TTC549 (cell line): ENCODE measurements around the gene NUP214.

Experiments
- FAIRE-seq: peaks from 2 replicates; lab custom pipeline; 2012; peaks lifted over from hg19 to GRCh38; lab: Jason Lieb, UNC

Gene NUP214

GRCh38 chr9:131125288-131126058 is at the start of gene NUP214:
Gene NUP214, plus strand, starts transcription at chr9:131125586. Its CDS starts 119 bp downstream, at chr9:131125705.
- FAIRE-seq, result no peak

GRCh38 chr9:131076347-131077195 is 48.8 kb upstream of the NUP214 start:
- no peak for FAIRE-seq

GRCh38 chr9:131078427-131079366 is 46.7 kb upstream of the NUP214 start:
- FAIRE-seq, result no peak

GRCh38 chr9:131080589-131080988 is 44.8 kb upstream of the NUP214 start:
- FAIRE-seq, result no peak

GRCh38 chr9:131081868-131082267 is 43.5 kb upstream of the NUP214 start:
- no peak for FAIRE-seq

- FAIRE-seq, result no peak
Observed at GRCh38 chr9:131082774-131083512, 42.4 kb upstream of the NUP214 start.

- no peak for FAIRE-seq
Observed at GRCh38 chr9:131084661-131085369, 40.6 kb upstream of the NUP214 start.

- FAIRE-seq, result no peak
Observed at GRCh38 chr9:131085370-131086122, 39.8 kb upstream of the NUP214 start.

GRCh38 chr9:131087354-131087893 is 38.0 kb upstream of the NUP214 start:
- FAIRE-seq, result no peak

GRCh38 chr9:131090025-131090787 is 35.2 kb upstream of the NUP214 start:
- no peak for FAIRE-seq

GRCh38 chr9:131091352-131091992 is 33.9 kb upstream of the NUP214 start:
- no peak for FAIRE-seq

- FAIRE-seq, result no peak
Observed at GRCh38 chr9:131092030-131092429, 33.4 kb upstream of the NUP214 start.

- FAIRE-seq, result no peak
Observed at GRCh38 chr9:131092548-131093440, 32.6 kb upstream of the NUP214 start.

GRCh38 chr9:131094015-131094414 is 31.4 kb upstream of the NUP214 start:
- no peak for FAIRE-seq

- FAIRE-seq, result no peak
Observed at GRCh38 chr9:131094622-131095021, 30.8 kb upstream of the NUP214 start.

GRCh38 chr9:131095666-131096268 is 29.6 kb upstream of the NUP214 start:
- FAIRE-seq, result no peak
